H9 (cell line): ENCODE data around the gene FAM43B. TPM values are rescaled to one million over a fixed set of nuclear protein-coding genes. Genes with fewer than 3 reads are reported as not detected.

Source experiments
- DNase-seq: peaks from one replicate; pipeline ENCODE4 v3.0.0-alpha.2; 2017
- H2AFZ ChIP-seq: one replicate; pipeline ENCODE4 v1.6.1; 2013; ENCODE audit warnings: mild to moderate bottlenecking, low read length, control low read depth, moderate library complexity
- H2AK5ac ChIP-seq: 2 replicates; pipeline ENCODE4 v1.6.1; 2013; ENCODE audit warnings: low read length, control low read depth, mixed read lengths; ENCODE audit not compliant: insufficient read length
- H2BK120ac ChIP-seq: one replicate; pipeline ENCODE4 v1.6.1; 2013; ENCODE audit warnings: low read depth, mild to moderate bottlenecking, low read length, control low read depth, inconsistent platforms; ENCODE audit not compliant: poor library complexity, severe bottlenecking
- H2BK12ac ChIP-seq: 2 replicates; pipeline ENCODE4 v1.6.1; 2013; ENCODE audit warnings: low read length, control low read depth, mixed read lengths, low read depth; ENCODE audit not compliant: insufficient read length
- H2BK15ac ChIP-seq: 2 replicates; pipeline ENCODE4 v1.6.1; 2013; ENCODE audit warnings: low read depth, low read length, control low read depth
- H2BK20ac ChIP-seq: one replicate; pipeline ENCODE4 v1.6.1; 2013; ENCODE audit warnings: low read depth, mild to moderate bottlenecking, low read length, control low read depth, inconsistent platforms; ENCODE audit not compliant: poor library complexity, severe bottlenecking
- H2BK5ac ChIP-seq: 2 replicates; pipeline ENCODE4 v1.6.1; 2013; ENCODE audit warnings: low read length, control low read depth, mixed read lengths; ENCODE audit not compliant: insufficient read length
- H3K14ac ChIP-seq: 2 replicates; pipeline ENCODE4 v1.6.1; 2013; ENCODE audit warnings: low read length, control low read depth; ENCODE audit not compliant: insufficient read depth
- H3K18ac ChIP-seq: 2 replicates; pipeline ENCODE4 v1.6.1; 2013; ENCODE audit warnings: low read depth, mild to moderate bottlenecking, mixed read lengths, low read length, control low read depth; ENCODE audit not compliant: insufficient read length
- H3K23ac ChIP-seq: 2 replicates; pipeline ENCODE4 v1.6.1; 2013; ENCODE audit warnings: low read length, control low read depth, mixed read lengths, low read depth; ENCODE audit not compliant: insufficient read length
- H3K23me2 ChIP-seq: 2 replicates; pipeline ENCODE4 v1.6.1; 2013; ENCODE audit warnings: low read depth, mild to moderate bottlenecking, mixed read lengths, low read length, control low read depth; ENCODE audit not compliant: insufficient read length, poor library complexity, severe bottlenecking
- H3K27ac ChIP-seq: 2 replicates; pipeline ENCODE4 v1.5.1; 2013; ENCODE audit warnings: low read length, control low read depth, mixed read lengths, low read depth; ENCODE audit not compliant: insufficient read length
- H3K27me3 ChIP-seq: 2 replicates; pipeline ENCODE4 v1.6.1; 2013; ENCODE audit warnings: low read length, control low read depth, inconsistent platforms; ENCODE audit not compliant: insufficient read depth
- H3K4ac ChIP-seq: 2 replicates; pipeline ENCODE4 v1.6.1; 2013; ENCODE audit warnings: low read depth, mild to moderate bottlenecking, control low read depth, inconsistent platforms, low read length, moderate library complexity
- H3K4me1 ChIP-seq: 2 replicates; pipeline ENCODE4 v1.6.1; 2013; ENCODE audit warnings: low read length, control low read depth, inconsistent platforms; ENCODE audit not compliant: insufficient read depth
- H3K4me2 ChIP-seq: 2 replicates; pipeline ENCODE4 v1.6.1; 2013; ENCODE audit warnings: low read length, control low read depth, mixed read lengths; ENCODE audit not compliant: insufficient read length, insufficient read depth
- H3K56ac ChIP-seq: 2 replicates; pipeline ENCODE4 v1.6.1; 2013; ENCODE audit warnings: low read depth, mild to moderate bottlenecking, mixed read lengths, low read length, control low read depth; ENCODE audit not compliant: insufficient read length
- H3K79me1 ChIP-seq: 2 replicates; pipeline ENCODE4 v1.6.1; 2013; ENCODE audit warnings: low read depth, mild to moderate bottlenecking, moderate library complexity, low read length, control low read depth, inconsistent platforms; ENCODE audit not compliant: insufficient read depth, poor library complexity, severe bottlenecking
- H3K79me2 ChIP-seq: 2 replicates; pipeline ENCODE4 v1.6.1; 2013; ENCODE audit warnings: low read length, control low read depth, inconsistent platforms; ENCODE audit not compliant: insufficient read depth
- H3K9ac ChIP-seq: 2 replicates; pipeline ENCODE4 v1.6.1; 2013; ENCODE audit warnings: low read length, control low read depth, mixed read lengths; ENCODE audit not compliant: insufficient read length; ENCODE audit errors: extremely low read depth
- H3K9me3 ChIP-seq: one replicate; pipeline ENCODE4 v1.6.1; 2013; ENCODE audit warnings: low read depth, low read length, inconsistent platforms; ENCODE audit not compliant: control insufficient read depth
- H3T11ph ChIP-seq: one replicate; pipeline ENCODE4 v1.6.1; 2013; ENCODE audit warnings: mild to moderate bottlenecking, low read length, control low read depth, inconsistent platforms
- H4K20me1 ChIP-seq: one replicate; pipeline ENCODE4 v1.6.1; 2013; ENCODE audit not compliant: control insufficient read depth, insufficient read length, insufficient read depth
- H4K5ac ChIP-seq: 2 replicates; pipeline ENCODE4 v1.6.1; 2013; ENCODE audit warnings: low read depth, mild to moderate bottlenecking, mixed read lengths, low read length, control low read depth; ENCODE audit not compliant: insufficient read length
- H4K8ac ChIP-seq: replicated peaks from 2 replicates; pipeline ENCODE4 v1.6.1; 2013; ENCODE audit warnings: low read length, control low read depth, mixed read lengths, low read depth; ENCODE audit not compliant: insufficient read length
- H4K91ac ChIP-seq: 2 replicates; pipeline ENCODE4 v1.6.1; 2013; ENCODE audit warnings: low read depth, mild to moderate bottlenecking, moderate library complexity, mixed read lengths, low read length, control low read depth; ENCODE audit not compliant: insufficient read length
- H3K27ac Mint-ChIP-seq, 3 experiments: 2 replicates in 2 of 3; 3 replicates in 1 of 3; pipeline ENCODE4 v1.8.0; 2020 to 2021; ENCODE audit warnings: mixed read lengths in 3 of 3, mild to moderate bottlenecking in 1 of 3, moderate library complexity in 1 of 3
- H3K27me3 Mint-ChIP-seq: 2 replicates; pipeline ENCODE4 v1.8.0; 2021; ENCODE audit warnings: low read depth, mild to moderate bottlenecking, moderate library complexity, mixed read lengths
- H3K36me3 Mint-ChIP-seq, 3 experiments: 2 replicates in 2 of 3; 3 replicates in 1 of 3; pipeline ENCODE4 v1.8.0; 2020 to 2021; ENCODE audit warnings: low read depth in 3 of 3, mixed read lengths in 3 of 3; ENCODE audit not compliant: insufficient read depth in 1 of 3
- H3K4me1 Mint-ChIP-seq, 2 experiments: 2 replicates each; pipeline ENCODE4 v1.8.0; 2020; ENCODE audit warnings: mixed read lengths in 2 of 2
- H3K4me3 Mint-ChIP-seq, 2 experiments: 2 replicates in 1 of 2; 3 replicates in 1 of 2; pipeline ENCODE4 v1.8.0; 2020 to 2021; ENCODE audit warnings: mild to moderate bottlenecking in 2 of 2, mixed read lengths in 2 of 2, moderate library complexity in 1 of 2
- H3K9me3 Mint-ChIP-seq, 2 experiments: 2 replicates in 1 of 2; 3 replicates in 1 of 2; pipeline ENCODE4 v1.8.0; 2020; ENCODE audit warnings: mild to moderate bottlenecking in 2 of 2, mixed read lengths in 2 of 2, moderate library complexity in 1 of 2
- CTCF ChIP-seq: fragments of 200-600 bp; sonication (generic); conservative IDR thresholded peaks from 3 replicates; pipeline ENCODE4 v1.8.0; 2021; ENCODE audit warnings: antibody characterized with exemption, mild to moderate bottlenecking
- WGBS: extraction: QIAGEN DNeasy Blood & Tissue Kit; methylation state at CpG from one replicate; pipeline ENCODE4 v1.1.7; 2013; ENCODE audit warnings: missing lambda C conversion rate, low lambda C conversion rate, mixed read lengths; ENCODE audit not compliant: insufficient read length; ENCODE audit errors: extremely low coverage; 5-methylcytosine and 5-hydroxymethylcytosine counted together
- total RNA-seq: library from RNA; stranded (reverse); gene quantifications from 2 replicates; pipeline ENCODE4 v1.2.1, GENCODE V29; 2021

FAM43B gene
- total RNA-seq, 1 experiment from 2014 or later: 0.22 TPM

DNA sequence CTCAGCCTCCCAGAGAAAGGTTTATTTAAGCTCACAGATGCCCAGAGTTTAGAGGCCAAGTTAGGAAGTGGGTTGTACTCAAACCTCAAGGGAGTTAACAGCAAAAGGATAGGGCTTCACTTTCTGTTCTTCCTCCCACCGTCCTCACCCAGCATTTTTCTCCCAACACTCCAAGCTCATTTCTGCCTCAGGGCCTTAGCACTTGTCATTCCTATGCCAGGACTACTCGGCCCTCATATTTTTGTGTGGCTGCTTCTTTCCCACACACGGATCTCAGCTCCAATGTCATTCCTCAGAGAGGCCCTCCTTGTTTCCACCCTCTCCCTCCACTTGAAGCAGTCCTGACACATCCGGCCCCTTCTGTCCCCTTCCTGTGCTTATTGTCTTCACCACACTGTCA lies 12.9 kb downstream of the FAM43B start:
- H4K91ac ChIP-seq: no peak overlapping the region
- no peaks in the 10 kb centered on the region for H3K23me2 ChIP-seq
- no peak overlapping the region for H2AK5ac ChIP-seq
- no peak overlapping the region for H3T11ph ChIP-seq
- no peak overlapping the region for H3K23ac ChIP-seq
- no peak overlapping the region for H3K4ac ChIP-seq
- H4K5ac ChIP-seq: no peak overlapping the region
- no peak overlapping the region for H3K27ac Mint-ChIP-seq
- no peaks in the 10 kb centered on the region for H3K79me1 ChIP-seq
- H2BK120ac ChIP-seq: no peak overlapping the region
- H3K9me3 Mint-ChIP-seq: no peaks in the 10 kb centered on the region
- H3K27ac ChIP-seq: no peak overlapping the region
- H3K14ac ChIP-seq: no peak overlapping the region
- no CpG with 5 or more reads among the region's 4 CpGs for WGBS
- H3K4me1 Mint-ChIP-seq: 0 out of 4 replicates have a peak, but pooled peaks cover 0 to 2% of the 10 kb centered on the region in 2 experiments
- no peaks in the 10 kb centered on the region for H3K4me1 ChIP-seq
- H2BK5ac ChIP-seq: no peak overlapping the region
- H2BK15ac ChIP-seq: no peak overlapping the region
- TF ChIP-seq CTCF: no peak
- no peaks in the 10 kb centered on the region for H3K27me3 ChIP-seq
- H2BK12ac ChIP-seq: no peak overlapping the region
- H3K9me3 ChIP-seq: no peaks in the 10 kb centered on the region
- H3K27me3 Mint-ChIP-seq: peaks cover 78% of the 10 kb centered on the region
- H3K18ac ChIP-seq: no peak overlapping the region
- H3K56ac ChIP-seq: no peak overlapping the region
- no peak for DNase-seq
- no peaks in the 10 kb centered on the region for H3K36me3 Mint-ChIP-seq
- no peaks in the 10 kb centered on the region for H3K79me2 ChIP-seq
- H3K4me3 Mint-ChIP-seq: no peak overlapping the region
- H3K9ac ChIP-seq: no peak overlapping the region
- H4K20me1 ChIP-seq: no peaks in the 10 kb centered on the region
- no peak overlapping the region for H2BK20ac ChIP-seq
- H4K8ac ChIP-seq: no peak overlapping the region
- no peak overlapping the region for H3K4me2 ChIP-seq
- no peak overlapping the region for H2AFZ ChIP-seq
